ENCODE data around the gene KPNA3.
"Not testable (repeated sequence)": the region's sequence is repeated elsewhere in the genome, so short reads cannot be mapped to it uniquely, and the experiment has no call there.

Gene KPNA3, protein sequence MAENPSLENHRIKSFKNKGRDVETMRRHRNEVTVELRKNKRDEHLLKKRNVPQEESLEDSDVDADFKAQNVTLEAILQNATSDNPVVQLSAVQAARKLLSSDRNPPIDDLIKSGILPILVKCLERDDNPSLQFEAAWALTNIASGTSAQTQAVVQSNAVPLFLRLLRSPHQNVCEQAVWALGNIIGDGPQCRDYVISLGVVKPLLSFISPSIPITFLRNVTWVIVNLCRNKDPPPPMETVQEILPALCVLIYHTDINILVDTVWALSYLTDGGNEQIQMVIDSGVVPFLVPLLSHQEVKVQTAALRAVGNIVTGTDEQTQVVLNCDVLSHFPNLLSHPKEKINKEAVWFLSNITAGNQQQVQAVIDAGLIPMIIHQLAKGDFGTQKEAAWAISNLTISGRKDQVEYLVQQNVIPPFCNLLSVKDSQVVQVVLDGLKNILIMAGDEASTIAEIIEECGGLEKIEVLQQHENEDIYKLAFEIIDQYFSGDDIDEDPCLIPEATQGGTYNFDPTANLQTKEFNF

GRCh38 chr13:49792550-49793324 lies at the start of gene KPNA3:
Gene KPNA3 (minus strand): TSS chr13:49792682. CDS start chr13:49792506, 176 bp downstream.
- DNase-seq, result peak; percentile 96

DNA sequence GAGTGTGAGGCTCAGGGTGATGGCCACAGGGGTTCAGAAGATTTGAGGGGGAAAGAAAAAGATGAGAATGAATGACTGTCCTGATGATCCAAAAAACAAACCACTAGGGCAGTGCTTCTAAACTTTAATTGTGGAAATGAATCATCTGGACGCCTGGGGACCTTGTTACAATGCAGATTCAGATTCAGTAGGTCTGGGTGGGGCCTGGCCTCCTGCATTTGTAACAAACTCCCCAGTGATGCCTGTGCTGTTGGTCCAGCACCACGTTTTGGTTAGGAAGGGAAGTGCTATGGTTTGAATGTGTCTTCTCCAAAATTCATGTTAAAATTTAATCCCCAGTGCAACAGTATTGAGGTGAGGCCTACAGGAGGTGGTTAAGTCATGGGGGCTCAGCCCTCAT lies 49.5 kb upstream of the KPNA3 start:
- no peak for DNase-seq

- no peak for DNase-seq
Observed at GRCh38 chr13:49840675-49841074, 48.2 kb upstream of the KPNA3 start.

- no peak for DNase-seq
Observed at GRCh38 chr13:49840266-49840665, 47.8 kb upstream of the KPNA3 start.

DNA sequence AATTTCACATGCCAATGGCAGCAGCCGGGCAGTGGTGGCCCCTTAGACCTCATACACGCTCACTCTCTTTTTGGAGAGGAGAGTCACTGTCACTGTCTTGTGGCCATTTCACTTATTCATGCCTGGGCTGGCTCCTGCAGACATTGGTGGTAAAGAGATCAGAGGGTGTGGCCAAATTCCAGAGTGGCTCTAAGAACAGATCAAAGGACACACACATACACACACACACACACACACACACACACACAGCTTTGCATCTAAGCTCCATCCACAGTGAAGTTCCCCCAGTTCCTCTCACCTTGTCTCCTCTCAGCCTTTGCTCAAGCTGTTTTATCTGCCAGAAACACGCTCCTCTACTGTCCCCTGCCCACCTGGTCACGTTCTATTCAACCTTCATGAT lies 46.5 kb upstream of the KPNA3 start:
- DNase-seq, result no peak

DNA sequence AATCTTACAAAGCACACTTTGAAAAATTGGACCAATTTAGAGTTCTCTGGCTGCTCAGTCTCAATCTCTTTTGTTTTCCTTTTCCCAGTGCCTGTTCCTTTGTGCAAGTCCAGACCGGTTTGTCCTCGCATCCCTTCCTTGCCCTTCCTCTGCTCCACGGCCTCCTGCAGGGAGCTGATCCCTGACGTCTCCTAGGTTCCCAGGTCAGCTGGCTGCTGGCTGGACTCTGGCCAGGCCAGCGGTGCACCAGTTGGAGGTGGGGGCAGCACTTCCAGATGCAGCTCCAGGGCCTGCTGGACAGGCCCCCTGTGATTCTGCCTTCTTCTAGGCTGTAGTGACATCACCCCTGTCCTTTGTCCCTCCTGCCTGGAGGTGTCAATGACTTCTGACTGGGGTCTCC lies 44.0 kb upstream of the KPNA3 start:
- no peak for DNase-seq

DNA sequence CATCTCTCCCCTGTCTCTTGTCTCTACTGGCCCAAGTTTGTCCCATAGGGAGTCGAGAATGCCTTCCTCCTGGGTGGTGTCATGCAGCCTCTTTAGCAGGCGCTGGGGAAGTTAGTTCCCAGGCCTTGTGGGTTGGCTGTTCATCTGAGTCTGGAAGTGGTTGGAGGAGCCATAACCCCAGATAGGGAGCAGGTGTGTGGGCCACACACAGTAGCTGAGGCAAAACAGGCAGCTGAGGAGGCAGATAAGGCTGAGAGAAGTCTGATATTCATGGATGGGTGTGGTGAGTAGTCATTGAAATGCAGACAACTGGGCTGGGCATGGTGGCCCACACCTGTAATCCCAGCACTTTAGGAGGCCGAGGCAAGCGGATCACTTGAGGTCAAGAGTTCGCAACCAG lies 40.9 kb upstream of the KPNA3 start:
- DNase-seq, result no peak

DNA sequence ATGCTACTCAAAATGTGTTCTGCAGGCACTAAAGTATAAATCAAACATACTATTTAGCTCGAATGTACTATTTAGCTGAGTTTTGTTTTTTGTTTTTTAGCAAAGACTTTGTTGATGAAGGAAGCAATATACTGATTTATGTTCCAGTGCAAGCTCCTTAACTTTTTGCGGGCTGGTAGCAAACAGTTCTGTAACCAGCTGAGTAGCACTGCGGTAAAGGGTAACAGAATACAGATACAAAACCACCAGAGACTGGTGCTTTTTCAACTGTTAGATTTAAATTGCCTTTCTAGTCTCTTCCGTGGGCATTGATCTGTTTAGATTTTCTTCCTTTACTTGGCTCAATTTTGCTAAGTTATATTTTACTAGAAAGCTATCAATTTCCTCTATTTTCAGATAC lies 39.0 kb upstream of the KPNA3 start:
- no peak for DNase-seq

DNA sequence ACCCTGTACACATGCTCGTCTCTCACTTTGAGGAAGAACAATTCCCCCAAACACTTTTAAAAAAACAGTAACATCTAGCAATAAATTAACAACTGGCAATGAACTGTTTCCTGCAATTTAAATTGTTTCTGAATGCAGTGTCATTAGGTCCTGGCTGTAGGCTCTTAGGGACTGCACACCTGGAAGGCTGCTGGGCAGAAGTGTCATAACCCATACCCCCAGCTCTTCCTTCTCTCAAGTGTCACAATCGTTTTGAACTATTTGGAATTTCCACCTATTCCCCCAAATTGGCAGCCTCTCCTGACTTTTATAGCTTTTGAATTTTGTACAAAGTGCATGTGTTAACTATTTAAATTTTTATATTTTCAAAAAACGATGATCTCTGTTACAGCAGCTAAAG lies 38.2 kb upstream of the KPNA3 start:
- no peak for DNase-seq

DNA sequence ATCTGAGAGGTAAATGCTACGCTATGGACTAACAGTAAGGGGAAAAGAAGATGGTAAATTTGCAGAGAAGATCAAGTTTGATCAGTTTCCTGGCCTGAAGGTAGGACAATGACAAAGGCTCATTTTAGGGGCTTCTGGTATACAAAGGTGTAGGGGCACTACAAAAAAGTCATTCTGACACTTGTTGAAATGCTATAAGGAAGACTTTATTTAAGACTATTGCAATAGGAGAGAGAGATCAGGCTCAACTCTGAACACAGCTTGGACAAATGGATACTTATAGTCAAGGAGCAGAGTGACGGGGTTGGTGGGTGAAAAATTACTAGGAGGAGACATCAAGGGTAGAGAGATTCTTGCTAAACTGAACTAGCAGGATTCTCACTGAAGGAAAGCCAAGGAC lies 37.2 kb upstream of the KPNA3 start:
- DNase-seq, result no peak

DNA sequence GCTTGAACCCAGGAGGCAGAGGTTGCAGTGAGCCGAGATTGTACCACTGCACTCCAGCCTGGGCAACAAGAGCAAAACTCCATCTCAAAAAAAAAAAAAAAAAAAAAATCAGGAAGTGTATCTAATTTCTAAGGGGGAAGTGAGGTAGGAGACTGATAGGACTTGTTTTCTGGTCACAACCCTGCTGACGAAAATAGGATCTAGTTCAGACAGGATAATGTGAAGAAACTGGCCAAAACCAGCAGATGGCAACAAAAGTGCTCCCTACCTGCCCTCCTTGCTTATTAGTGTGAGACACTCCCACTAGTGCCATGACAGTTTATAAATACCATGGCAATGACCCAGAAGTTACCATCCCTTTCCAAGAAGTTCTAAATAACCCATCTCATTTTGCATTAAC lies 36.0 kb upstream of the KPNA3 start:
- DNase-seq, result no peak

DNA sequence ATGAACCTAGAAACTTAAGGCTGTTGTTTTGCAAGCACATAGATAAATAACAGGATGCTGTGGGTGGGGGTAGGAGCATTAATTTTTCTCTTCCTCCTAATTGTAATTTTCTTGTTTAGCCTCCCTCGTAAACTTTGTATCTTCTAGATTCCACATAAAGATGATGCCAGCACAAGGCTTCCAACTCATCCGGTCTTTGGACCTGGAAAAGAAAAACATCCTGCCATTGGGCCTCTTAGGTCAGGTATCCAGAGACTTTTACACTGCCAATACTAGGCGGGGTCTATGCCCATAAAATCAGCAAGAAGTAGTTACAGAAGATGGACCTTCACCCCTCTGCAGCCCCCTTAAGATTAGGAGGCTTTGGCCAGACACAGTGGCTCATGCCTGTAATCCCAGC lies 35.4 kb upstream of the KPNA3 start:
- DNase-seq, result no peak

GRCh38 chr13:49827336-49827735 lies 34.9 kb upstream of the KPNA3 start:
- no peak for DNase-seq

- DNase-seq, result no peak
Observed at GRCh38 chr13:49821216-49822009, 28.9 kb upstream of the KPNA3 start.

DNA sequence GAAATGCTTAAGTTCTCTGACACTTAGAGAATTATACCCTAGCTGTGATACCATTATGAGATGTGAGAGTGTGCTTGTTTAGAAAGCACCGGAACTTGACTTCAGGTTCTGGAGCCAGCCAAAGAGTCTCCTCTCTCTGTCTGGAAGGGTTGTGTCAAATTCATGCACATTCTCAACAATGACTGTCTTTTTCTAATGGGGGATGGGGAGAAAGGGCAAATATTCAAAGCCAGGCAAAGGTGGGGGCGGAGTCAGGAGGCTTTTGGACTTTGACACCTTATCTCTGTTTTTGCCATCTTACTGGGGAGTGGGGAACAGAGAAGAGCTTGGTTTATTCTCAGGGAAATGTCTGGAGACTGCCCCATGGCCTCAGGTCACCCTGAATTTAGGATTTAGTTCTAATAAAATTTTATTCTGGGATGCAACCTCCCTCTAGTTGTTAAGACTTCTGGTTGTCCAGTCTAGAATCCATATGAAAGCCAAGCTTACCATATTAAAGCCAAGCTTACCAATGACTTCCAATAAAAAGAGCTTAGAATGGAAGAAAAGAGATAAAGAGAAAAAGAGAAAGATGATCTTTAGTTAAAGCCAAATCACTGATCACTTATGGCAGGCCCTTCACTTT lies 28.2 kb upstream of the KPNA3 start:
- no peak for DNase-seq

DNA sequence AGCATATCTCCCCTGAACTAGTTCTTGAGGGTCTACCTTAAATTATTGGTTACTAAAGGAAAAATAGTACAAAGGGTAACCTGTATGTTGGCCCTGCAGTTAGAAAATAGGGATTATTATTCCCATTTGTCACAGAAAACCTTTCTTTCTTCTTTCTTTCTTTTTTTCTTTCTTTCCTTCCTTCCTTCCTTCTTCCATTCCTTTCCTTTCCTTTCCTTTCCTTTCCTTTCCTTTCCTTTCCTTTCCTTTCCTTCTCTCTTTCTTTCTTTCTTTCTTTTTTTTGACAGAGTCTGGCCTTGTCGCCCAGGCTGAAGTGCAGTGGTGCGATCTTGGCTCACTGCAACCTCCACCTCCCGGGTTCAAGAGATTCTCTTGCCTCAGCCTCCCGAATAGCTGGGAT lies 23.6 kb upstream of the KPNA3 start:
- not testable (repeated sequence) for DNase-seq

DNA sequence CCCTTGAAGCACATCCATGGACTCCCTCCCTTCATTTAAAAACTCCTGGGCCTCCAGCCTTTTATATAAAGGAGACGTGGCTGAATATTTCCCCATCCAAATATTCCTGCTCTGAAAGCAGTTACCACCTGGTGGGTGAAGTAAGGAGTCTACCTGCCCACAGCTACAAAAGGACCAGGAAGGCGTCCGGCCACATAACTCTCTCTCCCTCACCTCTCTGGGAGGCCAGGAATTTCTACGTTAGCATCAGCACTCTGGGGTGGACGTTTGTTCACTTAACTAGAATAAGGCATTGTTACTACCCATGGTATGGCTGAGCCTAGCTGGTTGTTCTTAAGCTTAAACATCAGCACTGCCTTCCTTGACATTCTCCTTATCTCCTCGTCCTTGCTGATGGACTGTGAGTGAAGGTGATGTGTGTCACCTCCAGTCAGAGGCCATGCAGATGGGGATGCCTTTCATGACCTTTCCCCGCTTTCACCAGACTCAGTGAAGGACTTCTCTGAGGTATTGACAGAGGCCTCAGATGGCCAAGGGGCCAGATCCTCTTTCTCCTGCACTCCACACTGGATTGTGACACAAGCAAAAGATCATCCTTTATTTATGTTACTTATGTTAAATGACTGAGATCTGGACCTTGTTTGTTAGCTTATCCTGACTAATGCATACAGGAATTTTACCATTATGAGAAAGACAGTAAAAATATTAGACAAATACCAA lies 22.2 kb upstream of the KPNA3 start:
- DNase-seq, result no peak

DNA sequence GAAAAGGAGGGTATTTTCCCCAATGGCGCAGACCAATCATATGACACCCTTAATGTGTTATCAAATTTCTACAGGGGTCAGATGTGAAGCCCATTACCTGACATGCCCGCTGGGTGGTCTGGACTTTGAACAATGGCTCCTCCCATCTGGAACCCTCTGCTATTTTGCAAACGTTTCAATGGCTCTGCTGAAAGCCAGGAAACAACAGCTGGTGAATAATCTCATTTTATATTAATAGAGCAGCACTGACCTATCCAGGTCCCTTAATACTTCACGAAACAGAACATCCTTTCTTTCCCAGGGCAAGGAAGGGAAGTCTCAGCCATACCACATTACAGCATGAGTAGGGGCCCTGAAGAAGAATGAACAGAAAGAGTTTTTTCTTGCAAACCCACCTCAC lies 20.3 kb upstream of the KPNA3 start:
- DNase-seq, result no peak

- no peak for DNase-seq
Observed at GRCh38 chr13:49811527-49811908, 19.0 kb upstream of the KPNA3 start.

DNA sequence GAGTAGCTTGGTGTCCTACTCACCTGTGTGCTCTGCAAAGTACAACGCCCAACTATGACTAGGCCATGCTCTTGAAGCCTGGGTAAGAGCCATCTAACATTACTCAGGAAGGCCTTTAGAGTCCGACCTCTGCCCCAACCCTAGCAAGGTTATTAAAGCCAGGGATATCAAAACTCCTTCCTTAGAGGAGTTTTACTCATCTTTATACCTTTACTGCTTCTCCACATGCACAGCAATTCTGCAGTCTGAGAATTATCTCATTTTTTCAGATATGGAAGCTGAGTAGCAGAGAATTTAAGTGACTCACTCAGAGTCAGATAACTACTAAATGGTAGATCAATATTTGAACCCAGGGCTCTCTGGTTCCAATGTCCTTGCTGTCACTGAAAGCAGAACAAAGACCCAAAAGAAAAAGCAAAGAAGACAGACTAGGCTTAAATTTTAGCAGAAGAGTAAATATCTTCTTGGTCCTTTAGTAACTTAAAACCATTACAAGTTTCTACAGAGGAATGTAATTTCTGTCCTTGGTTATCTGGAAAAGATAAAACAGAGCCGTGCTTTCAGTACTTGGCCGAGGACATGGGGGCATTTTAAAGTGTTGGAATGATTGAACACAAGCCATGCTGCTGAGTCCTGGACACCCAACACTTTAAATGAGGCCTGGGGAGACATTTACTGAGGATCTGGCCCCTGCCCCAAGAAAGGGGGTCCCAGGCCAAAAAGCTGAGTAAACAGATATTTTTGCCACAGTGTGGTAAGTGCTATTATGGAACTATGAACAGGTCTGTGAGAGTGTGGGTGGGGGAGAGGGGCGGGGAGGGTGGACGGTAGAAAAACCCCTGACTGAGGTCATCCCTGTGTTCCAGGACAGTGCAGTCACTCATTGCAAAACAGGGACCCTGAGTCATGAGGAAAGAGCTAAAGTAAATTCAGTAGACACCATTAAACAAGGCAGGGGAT lies 18.4 kb upstream of the KPNA3 start:
- no peak for DNase-seq

GRCh38 chr13:49807681-49808080 lies 15.2 kb upstream of the KPNA3 start:
- DNase-seq, result no peak

Measured in activated naive CD4-positive, alpha-beta T cell treated with Interleukin-2 at 50 U/mL for 16 hours (primary cell).